ENCODE results near the gene HDAC4.

DNA sequence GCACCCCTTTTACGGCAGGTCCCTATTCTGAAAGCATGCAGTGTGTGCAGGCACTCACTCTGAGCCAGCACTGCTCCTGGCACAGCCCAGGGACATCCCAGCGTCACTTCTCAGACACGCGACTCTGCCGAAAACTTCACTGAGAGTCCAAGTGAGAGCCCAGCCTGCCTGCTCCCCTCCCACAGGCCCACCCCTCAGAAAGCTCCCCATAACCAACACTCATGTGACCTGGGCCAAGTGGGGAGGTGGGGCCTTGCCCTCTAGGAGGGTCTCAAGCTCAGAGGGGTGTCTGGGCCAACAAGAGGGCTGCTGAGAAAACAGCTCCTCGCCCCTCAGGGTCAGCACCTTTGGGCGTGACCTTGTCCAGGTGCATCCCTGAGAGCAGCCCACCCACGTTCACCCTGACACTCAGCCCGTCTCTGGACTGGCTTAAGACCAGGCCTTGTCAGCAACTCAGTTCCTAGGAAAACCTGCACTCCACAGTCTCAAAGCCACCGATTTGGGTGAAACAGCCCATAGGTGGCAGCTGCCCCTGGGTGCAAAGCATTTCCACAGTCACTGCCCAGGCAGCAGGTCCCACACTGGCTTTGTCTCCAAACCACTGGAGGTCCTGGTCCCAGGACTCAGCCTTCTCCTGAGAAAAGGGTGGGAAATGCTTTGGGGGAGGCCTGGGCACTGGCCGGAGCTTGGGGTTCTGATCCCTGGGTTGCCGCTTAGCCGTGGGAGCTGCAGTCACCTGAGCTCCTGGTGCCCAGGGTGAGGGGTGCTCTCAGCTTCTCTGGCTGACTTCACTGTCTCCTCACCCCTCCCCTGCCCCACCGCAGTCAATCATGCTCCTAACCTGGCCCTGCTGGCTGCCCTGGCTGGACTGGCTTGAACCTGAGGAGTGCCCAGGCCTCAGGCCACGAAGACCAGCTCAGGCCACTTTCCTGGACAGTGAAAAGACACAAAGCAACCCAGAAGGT is 209.6 kb downstream of the HDAC4 start:
- no peak for TF ChIP-seq CTCF (IDR thresholded peaks at IDR 0.05; ENCODE audit: insufficient read depth, low read length, poor library complexity, severe bottlenecking)
- no peak for TF ChIP-seq EZH2phosphoT487 (conservative IDR thresholded peaks at IDR 0.05; ENCODE audit: low read length)
